CD4-positive, alpha-beta T cell treated with Interleukin-21 for 1 hour (primary cell): ENCODE results near the gene TMEM203.
"Not testable (repeated sequence)": the region's sequence is repeated elsewhere in the genome, so short reads cannot be mapped to it uniquely, and the experiment has no call there.

Source experiments
- DNase-seq: peaks from one replicate; pipeline ENCODE4 v3.0.0-alpha.2; 2020

The TMEM203 gene

GRCh38 chr9:137205126-137206069, at the start of gene TMEM203, which contains the start of gene NDOR1:
TSS of gene TMEM203 (minus strand) at chr9:137205648. CDS start at chr9:137205414, 234 bp downstream.
TSS of gene NDOR1 (plus strand) at chr9:137205700. CDS start at chr9:137205778, 78 bp downstream.
- peak; percentile 92 for DNase-seq

- peak; percentile 95 for DNase-seq
Observed at GRCh38 chr9:137254624-137255447, 49.4 kb upstream of the TMEM203 start, which contains the start of gene NELFB. TSS of gene NELFB (plus strand) at chr9:137255327.

GRCh38 chr9:137253717-137254623, 48.5 kb upstream of the TMEM203 start:
- DNase-seq, result no peak

- DNase-seq, result no peak
Observed at GRCh38 chr9:137252555-137253506, 47.4 kb upstream of the TMEM203 start.

- no peak for DNase-seq
Observed at GRCh38 chr9:137251490-137252268, 46.2 kb upstream of the TMEM203 start.

GRCh38 chr9:137251194-137251461, 45.7 kb upstream of the TMEM203 start, which contains the start of gene STPG3:
TSS of gene STPG3 (plus strand) at chr9:137251286. CDS start at chr9:137251287, 1 bp downstream.
- no peak for DNase-seq

- no peak for DNase-seq
Observed at GRCh38 chr9:137250329-137251193, 45.1 kb upstream of the TMEM203 start.

GRCh38 chr9:137247916-137248175, 42.4 kb upstream of the TMEM203 start:
- no peak for DNase-seq

- DNase-seq, result no peak
Observed at GRCh38 chr9:137247135-137247915, 41.9 kb upstream of the TMEM203 start.

GRCh38 chr9:137245450-137246421, 40.3 kb upstream of the TMEM203 start:
- DNase-seq, result no peak

GRCh38 chr9:137244486-137245449, 39.3 kb upstream of the TMEM203 start:
- DNase-seq, result no peak

GRCh38 chr9:137243626-137244485, 38.4 kb upstream of the TMEM203 start:
- DNase-seq, result no peak

GRCh38 chr9:137243266-137243625, 37.8 kb upstream of the TMEM203 start:
- not testable (repeated sequence) for DNase-seq

GRCh38 chr9:137242269-137243203, 37.1 kb upstream of the TMEM203 start:
- no peak for DNase-seq
